IPS-15b (cell line): ENCODE data around the gene CCDC172.
A peak's percentile ranks its signal among the peaks of the same experiment; 100 is the strongest.

Source experiments
- H3K27me3 ChIP-seq: one replicate; pipeline ENCODE4 v1.6.1; 2013; ENCODE audit warnings: low read length; ENCODE audit not compliant: control insufficient read depth, insufficient read depth
- H3K36me3 ChIP-seq: one replicate; pipeline ENCODE4 v1.6.1; 2013; ENCODE audit warnings: low read length; ENCODE audit not compliant: control insufficient read depth, insufficient read depth
- H3K4me1 ChIP-seq: one replicate; pipeline ENCODE4 v1.6.1; 2013; ENCODE audit warnings: mild to moderate bottlenecking, low read length; ENCODE audit not compliant: control insufficient read depth, insufficient read depth
- H3K4me3 ChIP-seq: one replicate; pipeline ENCODE4 v1.5.1; 2013; ENCODE audit warnings: low read depth, low read length
- H3K9ac ChIP-seq: one replicate; pipeline ENCODE4 v1.6.1; 2013; ENCODE audit warnings: low read depth, mild to moderate bottlenecking, low read length
- H3K9me3 ChIP-seq: one replicate; pipeline ENCODE4 v1.6.1; 2013; ENCODE audit warnings: mild to moderate bottlenecking, low read length; ENCODE audit not compliant: control insufficient read depth, insufficient read depth

The CCDC172 gene

GRCh38 chr10:116304923-116305322 lies 19.3 kb upstream of the CCDC172 start:
- H3K36me3 ChIP-seq = no peaks in the 10 kb centered on the region

GRCh38 chr10:116306847-116307246 lies 17.4 kb upstream of the CCDC172 start:
- Histone ChIP-seq H3K36me3 (no peaks in the 10 kb centered on the region), H3K4me1 (no peaks in the 10 kb centered on the region), H3K9me3 (no peaks in the 10 kb centered on the region), H3K9ac (no peak overlapping the region), H3K4me3 (no peak overlapping the region), H3K27me3 (no peaks in the 10 kb centered on the region)

More at GRCh38 chr10:116304923-116305322, 19.3 kb upstream of the CCDC172 start:
- Histone ChIP-seq H3K27me3 (no peaks in the 10 kb centered on the region), H3K4me3 (no peak overlapping the region), H3K9ac (no peak overlapping the region), H3K4me1 (no peaks in the 10 kb centered on the region), H3K9me3 (no peaks in the 10 kb centered on the region)

GRCh38 chr10:116307455-116307854 lies 16.8 kb upstream of the CCDC172 start:
- Histone ChIP-seq H3K4me1 (no peaks in the 10 kb centered on the region), H3K4me3 (no peak overlapping the region)

GRCh38 chr10:116311016-116311415 lies 13.2 kb upstream of the CCDC172 start:
- H3K9me3 ChIP-seq = no peaks in the 10 kb centered on the region
- no peaks in the 10 kb centered on the region for H3K36me3 ChIP-seq
- no peaks in the 10 kb centered on the region for H3K27me3 ChIP-seq
- H3K9ac ChIP-seq = no peak overlapping the region
- H3K4me3 ChIP-seq = no peak overlapping the region
- peaks cover 4% of the 10 kb centered on the region for H3K4me1 ChIP-seq

More at GRCh38 chr10:116307455-116307854, 16.8 kb upstream of the CCDC172 start:
- Histone ChIP-seq H3K9me3 (no peaks in the 10 kb centered on the region), H3K27me3 (no peaks in the 10 kb centered on the region), H3K36me3 (no peaks in the 10 kb centered on the region), H3K9ac (no peak overlapping the region)

GRCh38 chr10:116311706-116312490 lies 12.3 kb upstream of the CCDC172 start:
- H3K36me3 ChIP-seq = no peaks in the 10 kb centered on the region
- peaks cover 4% of the 10 kb centered on the region for H3K4me1 ChIP-seq
- no peak overlapping the region for H3K4me3 ChIP-seq
- no peaks in the 10 kb centered on the region for H3K27me3 ChIP-seq
- H3K9me3 ChIP-seq = no peaks in the 10 kb centered on the region
- no peak overlapping the region for H3K9ac ChIP-seq

- Histone ChIP-seq H3K4me3 (no peak overlapping the region), H3K36me3 (no peaks in the 10 kb centered on the region), H3K9me3 (no peaks in the 10 kb centered on the region), H3K9ac (no peak overlapping the region), H3K27me3 (no peaks in the 10 kb centered on the region), H3K4me1 (peaks cover 4% of the 10 kb centered on the region)
Measured at GRCh38 chr10:116312548-116312947, 11.7 kb upstream of the CCDC172 start.

- H3K4me3 ChIP-seq = no peak overlapping the region
- peaks cover 4% of the 10 kb centered on the region for H3K4me1 ChIP-seq
- H3K27me3 ChIP-seq = no peaks in the 10 kb centered on the region
- no peak overlapping the region for H3K9ac ChIP-seq
- no peaks in the 10 kb centered on the region for H3K9me3 ChIP-seq
- no peaks in the 10 kb centered on the region for H3K36me3 ChIP-seq
Measured at GRCh38 chr10:116316503-116316902, 7.7 kb upstream of the CCDC172 start.

- no peaks in the 10 kb centered on the region for H3K27me3 ChIP-seq
Measured at GRCh38 chr10:116324951-116325635, 845 bp downstream of the CCDC172 start.

GRCh38 chr10:116325987-116326386 lies 1.7 kb downstream of the CCDC172 start:
- no peaks in the 10 kb centered on the region for H3K36me3 ChIP-seq
- H3K4me1 ChIP-seq = peaks cover 14% of the 10 kb centered on the region
- peak overlapping the region; percentile 13 for H3K9ac ChIP-seq
- H3K27me3 ChIP-seq = no peaks in the 10 kb centered on the region
- no peaks in the 10 kb centered on the region for H3K9me3 ChIP-seq
- peak overlapping the region; percentile 23 for H3K4me3 ChIP-seq

More at GRCh38 chr10:116324951-116325635, 845 bp downstream of the CCDC172 start:
- Histone ChIP-seq H3K9ac (peak overlapping the region; percentile 13), H3K4me3 (peak overlapping the region; percentile 26), H3K36me3 (no peaks in the 10 kb centered on the region), H3K4me1 (peaks cover 14% of the 10 kb centered on the region), H3K9me3 (no peaks in the 10 kb centered on the region)

GRCh38 chr10:116329153-116329552 lies 4.9 kb downstream of the CCDC172 start:
- H3K4me3 ChIP-seq = no peak overlapping the region
- H3K9me3 ChIP-seq = no peaks in the 10 kb centered on the region
- H3K4me1 ChIP-seq = peaks cover 14% of the 10 kb centered on the region
- H3K9ac ChIP-seq = no peak overlapping the region
- no peaks in the 10 kb centered on the region for H3K27me3 ChIP-seq
- H3K36me3 ChIP-seq = no peaks in the 10 kb centered on the region

- Histone ChIP-seq H3K27me3 (no peaks in the 10 kb centered on the region), H3K9ac (no peak overlapping the region), H3K9me3 (no peaks in the 10 kb centered on the region), H3K36me3 (no peaks in the 10 kb centered on the region), H3K4me3 (no peak overlapping the region), H3K4me1 (peaks cover 3% of the 10 kb centered on the region)
Measured at GRCh38 chr10:116331815-116332214, 7.6 kb downstream of the CCDC172 start.

GRCh38 chr10:116336866-116337265 lies 12.6 kb downstream of the CCDC172 start:
- Histone ChIP-seq H3K4me1 (no peaks in the 10 kb centered on the region), H3K4me3 (no peak overlapping the region), H3K27me3 (no peaks in the 10 kb centered on the region), H3K9me3 (no peaks in the 10 kb centered on the region), H3K9ac (no peak overlapping the region), H3K36me3 (no peaks in the 10 kb centered on the region)
